CD4-positive, alpha-beta T cell treated with Interleukin-15 for 1 hour (primary cell): ENCODE measurements around the gene PRCC.

Experiments
- DNase-seq: peaks from one replicate; pipeline ENCODE4 v3.0.0-alpha.2; 2020

The PRCC gene

DNA sequence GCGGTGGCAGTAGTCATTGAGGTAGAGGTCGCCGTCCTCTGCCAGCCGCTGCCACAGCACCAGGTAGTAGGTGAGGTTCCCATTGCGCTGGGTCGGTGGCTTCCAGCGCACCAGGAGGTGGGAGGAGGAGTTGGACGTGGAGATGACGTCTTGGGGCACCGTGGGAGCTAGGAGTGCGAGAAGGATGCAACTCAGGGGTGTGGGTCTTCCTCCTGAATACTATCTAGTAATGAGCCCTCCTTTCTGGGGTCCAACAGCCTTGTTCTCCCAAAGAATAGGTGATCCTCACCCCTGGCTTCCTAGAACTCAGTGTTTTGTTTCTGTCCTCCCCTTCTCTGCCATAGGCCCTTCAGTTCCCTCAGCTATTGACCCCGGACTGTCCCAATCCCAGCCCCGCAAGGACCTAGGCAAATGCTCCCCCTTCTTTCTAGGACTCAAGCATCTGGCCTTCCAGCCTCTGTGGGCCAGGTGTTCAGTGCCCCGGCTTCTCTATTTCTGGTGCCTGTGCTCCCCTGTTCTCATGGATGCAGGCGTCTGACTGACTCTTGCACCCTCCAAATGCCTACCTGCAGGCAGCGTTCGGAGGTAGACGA is 78.7 kb downstream of the PRCC start:
- DNase-seq, result no peak

DNA sequence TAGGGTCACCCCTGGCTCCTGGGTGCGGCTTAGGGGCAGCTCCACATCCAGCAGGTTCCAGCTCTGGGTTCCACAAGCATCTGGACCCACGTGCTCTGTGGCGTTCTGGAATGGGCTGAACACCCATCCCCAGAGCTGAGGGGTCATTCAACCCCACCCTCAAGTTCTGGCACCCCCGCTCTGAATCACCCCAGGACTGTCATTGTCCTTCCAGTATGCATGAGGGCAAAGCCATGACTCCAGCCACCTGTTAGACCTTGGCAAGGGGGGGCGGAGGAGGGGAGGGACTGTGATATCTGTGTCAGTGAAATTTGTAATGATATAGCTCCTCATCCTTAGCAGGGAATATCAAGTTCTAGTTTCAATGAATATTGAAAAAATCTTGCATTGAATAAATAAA is 79.3 kb downstream of the PRCC start:
- no peak for DNase-seq

DNA sequence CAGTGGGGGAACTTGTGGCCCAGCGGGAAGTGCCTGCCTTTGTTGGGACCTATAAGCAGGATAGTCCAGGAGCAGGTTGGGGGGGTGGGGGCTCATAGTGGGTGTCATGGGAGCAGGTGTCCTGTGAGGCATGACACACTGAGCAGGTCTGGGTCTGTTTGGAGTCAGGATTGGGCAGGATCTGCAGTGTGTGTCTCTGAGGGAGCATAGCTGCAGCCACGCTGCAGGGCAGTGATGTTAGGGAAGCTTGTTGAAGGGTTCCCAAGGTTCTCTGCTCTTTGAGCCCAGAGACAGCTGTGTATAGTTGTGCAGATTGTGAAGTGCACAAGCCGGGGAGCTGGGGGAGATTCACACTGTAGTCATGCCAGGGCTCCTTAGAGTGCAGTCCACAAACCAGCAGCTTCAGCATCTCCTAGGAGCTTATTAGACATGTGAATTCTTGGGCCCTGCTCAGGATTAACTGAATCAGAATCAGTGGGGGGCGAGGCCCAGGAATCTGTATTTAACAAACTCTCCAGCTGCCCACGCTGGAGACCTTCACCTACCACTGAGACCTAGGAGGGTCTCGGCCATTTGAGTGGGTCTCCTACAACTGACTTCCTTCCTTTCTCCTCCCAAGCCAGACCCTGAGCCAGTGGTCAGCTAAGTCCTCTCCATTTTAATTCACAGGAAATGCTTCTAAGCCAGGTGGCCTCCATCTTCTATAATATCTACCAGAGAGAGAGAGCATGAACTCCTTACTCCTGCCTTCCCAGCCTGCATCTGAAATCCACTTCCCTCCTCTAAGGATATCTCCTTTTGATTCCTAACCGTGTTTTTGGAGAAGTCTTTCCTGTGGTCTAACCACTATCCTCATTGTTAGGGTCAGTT is 80.5 kb downstream of the PRCC start:
- DNase-seq, result no peak

DNA sequence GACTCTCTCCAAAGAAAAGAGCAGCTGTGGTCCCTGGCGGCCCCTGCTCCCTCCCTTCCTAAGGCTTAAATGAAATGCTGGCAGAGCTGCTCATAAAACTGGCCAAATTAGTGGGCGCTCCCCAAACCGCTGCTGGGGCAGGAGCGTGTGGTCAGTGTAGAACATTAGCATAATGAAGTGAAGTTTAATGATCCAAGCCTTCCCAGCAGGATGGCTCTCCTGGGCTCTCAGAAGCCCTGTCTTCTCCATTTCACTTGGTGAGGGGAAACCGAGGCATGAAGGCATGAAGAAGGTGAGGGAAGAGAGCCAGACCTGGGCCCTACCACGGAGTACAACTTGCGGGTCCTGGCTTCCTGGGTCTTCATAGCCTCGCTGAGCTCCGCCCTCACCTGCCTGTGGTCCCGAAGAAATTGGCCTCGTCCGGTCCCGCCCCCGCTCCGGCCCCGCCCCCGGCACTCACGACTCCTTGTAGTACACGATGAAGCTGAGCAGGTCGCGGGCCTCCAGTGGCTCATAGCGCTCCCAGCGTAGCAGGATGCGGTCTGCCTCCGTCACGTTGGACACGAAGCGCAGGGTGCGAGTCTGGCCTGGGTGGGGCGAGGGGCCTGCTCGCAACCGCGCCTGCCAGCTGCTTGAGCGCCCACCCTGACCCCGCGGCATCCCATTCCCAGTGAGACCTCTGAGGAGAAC is 81.3 kb downstream of the PRCC start:
- DNase-seq, result peak; percentile 78

DNA sequence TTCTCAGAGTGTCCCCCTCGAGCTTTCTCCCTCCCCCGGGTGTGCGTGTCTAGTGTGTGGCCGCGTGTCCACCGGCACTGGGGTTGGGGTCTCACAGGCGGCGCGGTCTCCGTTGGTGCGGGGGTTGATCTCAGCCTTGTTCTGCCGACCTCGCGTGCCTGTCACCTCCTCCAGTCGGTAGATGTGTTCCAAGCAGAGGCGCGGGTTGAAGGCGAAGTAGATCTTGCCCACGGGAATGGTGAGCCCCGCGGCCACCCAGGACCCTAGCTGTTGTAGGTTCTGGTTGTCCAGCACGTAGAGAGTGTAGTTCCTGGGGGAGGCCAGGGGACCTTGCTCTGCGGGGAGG is 81.8 kb downstream of the PRCC start:
- no peak for DNase-seq
